ENCODE measurements around the gene MBNL2. TPM values are rescaled to one million over a fixed set of nuclear protein-coding genes. Genes with fewer than 3 reads are reported as not detected.
A peak's percentile ranks its signal among the peaks of the same experiment; 100 is the strongest.

The MBNL2 gene
- total RNA-seq, 1 donor from 2014 or later, result 78.3 TPM

DNA sequence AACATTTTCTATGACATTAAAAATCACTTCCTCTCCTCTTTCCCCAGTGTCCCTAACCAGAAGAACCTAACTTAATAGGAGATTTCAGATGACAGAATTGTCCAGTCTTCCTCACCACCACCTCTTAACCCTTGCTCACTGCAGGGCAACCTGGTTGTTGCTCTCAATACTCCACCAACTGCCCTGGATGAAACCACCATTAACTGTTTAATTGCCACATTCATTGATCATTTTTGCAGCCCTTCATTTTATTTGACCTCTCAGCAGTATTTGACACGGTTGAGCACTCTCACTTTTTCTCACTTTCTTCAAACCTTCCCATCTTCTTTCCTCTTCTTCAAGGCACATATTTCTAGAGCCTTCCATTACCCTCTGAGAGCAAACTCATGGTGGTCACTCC, 84.0 kb downstream of the MBNL2 start:
- no peak for DNase-seq

DNA sequence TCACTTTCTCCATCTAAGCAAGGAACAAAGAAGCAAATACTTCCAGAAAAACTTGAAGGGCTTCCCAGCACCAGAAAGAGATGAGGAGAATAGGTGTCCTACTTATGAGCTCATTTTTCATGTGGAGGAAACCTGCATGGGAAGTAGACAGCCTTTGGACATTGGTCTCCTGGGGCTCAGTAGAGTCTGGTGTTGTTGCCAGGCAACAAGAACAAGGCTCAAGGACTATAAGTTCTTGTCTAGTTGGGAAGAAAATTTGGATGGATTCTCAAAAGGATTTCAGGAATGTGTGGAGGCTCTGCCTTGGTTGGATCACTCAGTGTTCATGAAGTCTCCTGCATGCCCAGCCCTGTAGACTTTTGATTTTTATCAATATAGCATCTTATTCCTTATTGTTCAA, 84.5 kb downstream of the MBNL2 start:
- DNase-seq, result peak; percentile 74

DNA sequence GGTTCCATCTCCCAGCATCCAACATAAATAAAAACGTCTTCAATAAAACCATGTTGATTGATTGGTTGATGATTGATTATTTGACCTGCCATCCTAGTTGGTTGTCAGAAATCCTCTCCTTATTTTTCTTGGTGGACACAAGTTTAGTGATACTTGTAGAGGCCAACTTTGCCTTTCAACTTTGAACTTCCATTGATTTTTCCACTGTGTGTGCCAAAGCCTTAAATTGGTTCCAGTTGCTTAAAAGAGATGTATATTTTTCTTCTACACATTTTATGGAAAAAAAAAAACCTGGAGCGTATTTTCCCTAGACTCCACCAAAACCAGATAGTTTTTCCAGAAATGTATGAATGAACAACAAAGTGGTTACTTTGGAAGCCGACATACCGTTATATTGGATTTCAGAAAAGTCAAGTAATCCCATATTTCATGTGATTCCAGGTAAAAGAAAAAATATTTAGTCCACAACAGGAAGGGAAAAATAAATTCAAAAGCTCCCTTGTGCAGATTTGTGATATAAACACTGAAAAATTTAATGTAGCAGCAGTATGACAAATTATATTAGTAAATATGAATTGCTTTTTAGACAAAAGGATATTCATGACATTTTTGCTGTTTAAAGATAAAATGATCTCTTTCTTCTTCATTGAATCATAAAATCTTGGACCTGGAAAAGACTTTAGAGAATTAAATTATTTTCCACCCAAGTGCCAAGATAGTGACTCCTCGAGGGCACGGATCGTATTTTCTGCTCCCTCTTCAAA, 85.2 kb downstream of the MBNL2 start:
- DNase-seq, result no peak

DNA sequence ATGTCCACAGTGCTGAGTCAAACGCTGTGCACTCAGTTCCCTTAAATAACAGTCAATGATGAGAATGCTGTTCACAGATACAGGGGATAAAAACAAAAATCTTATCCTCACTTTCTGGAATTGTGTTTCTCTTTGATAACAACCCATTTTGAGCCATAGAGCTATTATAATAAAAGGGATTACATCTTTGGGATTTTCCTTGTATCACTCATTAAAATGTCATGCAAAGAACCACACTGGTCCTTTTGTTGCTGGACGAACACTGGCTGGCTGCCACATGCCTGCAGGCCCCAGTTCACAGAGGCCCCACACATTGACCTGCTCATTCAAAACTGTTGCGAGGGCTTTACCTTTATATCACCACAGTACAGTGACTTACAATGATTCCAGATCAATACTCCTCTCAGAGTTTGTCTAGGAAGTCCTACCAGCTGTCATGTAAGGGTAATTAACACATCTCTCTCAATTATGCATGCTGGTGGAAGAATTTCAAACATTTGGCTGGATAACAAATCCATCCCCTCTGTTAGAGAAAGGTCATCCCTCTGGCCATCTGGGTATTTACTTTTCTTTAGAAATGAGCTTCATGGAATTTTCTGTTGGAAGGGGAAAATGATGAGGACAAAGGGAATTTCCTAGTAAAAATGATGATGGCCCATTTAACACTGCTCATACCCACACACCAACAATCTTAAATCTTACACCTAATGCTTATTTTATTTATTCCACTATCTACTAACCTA, 85.9 kb downstream of the MBNL2 start:
- peak; percentile 85 for DNase-seq

DNA sequence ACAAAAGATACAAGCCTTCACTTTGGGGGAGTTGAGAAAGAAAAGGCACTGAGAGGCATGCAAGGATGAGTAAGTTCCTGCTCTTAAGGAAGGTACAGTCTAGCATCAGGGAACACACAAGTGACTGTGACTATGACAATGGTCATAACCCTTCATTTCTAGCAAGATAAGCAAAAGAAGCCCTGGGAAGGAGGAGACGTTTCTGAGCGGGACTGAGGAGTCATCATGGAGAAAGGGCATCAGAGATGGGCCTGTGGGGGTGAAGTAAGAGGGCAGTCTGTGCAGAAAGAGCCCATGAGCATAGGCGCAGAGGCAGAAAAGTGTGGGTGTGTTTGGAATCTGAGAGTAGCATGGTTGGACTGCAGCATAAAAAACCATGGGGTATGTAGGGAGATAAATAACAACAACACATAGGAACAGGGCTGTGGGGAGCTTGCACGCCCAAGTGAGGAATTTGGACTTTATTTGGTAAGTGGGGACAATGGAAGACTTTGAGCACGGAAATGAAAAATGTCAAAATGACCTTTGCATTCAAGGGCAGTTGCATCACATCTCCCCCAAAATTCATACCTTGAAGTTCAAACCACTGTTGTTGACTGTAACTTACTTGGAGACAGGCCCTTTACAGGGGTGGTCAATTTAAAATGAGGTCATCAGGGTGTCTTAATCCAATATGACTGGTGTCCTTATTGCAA, 86.7 kb downstream of the MBNL2 start:
- peak; percentile 44 for DNase-seq

DNA sequence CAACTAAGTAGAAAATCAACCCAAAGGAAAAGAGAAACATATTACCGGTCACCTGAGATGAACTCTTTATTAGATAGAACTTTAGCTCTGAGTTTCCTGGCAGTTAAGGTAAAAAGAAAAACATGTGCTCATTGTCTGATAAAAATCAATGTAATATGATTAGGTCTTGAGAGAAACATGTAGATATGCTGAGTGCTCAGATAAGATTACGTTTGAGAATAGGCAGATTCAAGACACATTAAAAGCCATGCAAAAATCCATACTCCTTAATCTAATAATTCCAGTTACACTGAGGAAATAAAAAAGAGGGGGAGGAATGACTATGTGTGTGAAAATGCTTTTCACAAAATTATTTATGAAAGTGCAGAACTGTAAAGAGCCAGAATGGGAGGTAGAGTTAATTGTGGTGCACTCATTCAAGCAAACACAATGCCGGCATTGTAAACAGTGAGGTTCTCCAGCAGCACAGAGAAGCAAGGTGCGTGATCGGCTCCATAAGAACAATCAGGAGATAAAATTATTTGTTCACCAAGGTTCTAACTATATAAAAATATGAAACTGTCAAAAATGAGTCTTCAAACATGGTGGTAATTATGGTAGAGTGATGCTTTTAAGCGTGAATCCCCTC, 88.8 kb downstream of the MBNL2 start:
- DNase-seq, result no peak

DNA sequence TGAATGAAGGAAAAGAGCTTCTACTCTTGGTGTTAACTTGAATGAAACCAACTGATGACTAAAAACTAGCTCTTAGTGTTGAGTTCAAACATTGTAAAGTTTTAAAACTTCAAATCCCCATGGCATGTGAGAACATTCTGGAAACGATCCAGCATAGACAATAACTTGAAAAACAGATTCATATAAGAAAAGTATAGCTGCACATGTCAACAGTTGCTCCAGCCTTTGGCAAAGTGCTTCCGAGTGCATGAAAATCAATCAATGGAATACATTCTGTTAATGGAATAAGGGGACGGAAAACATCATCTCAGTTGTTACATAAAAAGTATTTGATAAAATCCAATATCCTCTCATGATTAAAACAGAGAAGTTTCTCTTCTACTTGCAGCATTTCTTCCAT, 89.8 kb downstream of the MBNL2 start:
- no peak for DNase-seq

DNA sequence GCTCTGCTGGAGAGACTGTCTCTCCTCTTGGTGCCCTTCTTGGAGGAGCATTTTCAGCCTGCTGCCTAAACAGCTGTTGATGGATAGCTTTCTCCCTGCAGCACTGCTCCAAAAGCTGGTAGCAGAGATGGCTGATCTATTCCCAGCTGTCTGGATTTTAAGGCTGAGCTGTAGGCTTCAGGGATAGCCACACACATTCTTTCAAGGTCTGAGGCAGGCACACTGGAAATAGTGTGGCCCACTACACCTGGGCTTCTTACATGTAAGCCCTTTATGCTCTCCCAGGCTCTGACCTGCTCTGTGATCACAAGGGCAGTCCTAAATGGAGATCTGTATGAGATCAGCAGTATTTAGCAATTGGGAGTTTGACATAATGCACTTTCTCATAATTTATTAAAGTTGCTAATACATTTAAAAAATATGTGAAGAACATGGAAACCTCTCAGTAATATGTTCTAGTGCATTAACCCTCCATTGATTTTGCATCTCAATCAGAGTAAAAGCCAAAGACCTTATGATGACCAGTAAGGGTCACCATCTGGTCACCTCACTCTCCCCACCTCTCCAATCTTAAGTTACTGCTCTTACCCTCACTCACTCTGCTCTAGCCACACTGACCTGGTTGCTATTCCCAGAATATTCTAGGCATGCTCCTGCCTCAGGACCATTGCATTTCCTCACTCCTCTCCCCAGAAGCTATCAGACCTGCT, 91.6 kb downstream of the MBNL2 start:
- no peak for DNase-seq

DNA sequence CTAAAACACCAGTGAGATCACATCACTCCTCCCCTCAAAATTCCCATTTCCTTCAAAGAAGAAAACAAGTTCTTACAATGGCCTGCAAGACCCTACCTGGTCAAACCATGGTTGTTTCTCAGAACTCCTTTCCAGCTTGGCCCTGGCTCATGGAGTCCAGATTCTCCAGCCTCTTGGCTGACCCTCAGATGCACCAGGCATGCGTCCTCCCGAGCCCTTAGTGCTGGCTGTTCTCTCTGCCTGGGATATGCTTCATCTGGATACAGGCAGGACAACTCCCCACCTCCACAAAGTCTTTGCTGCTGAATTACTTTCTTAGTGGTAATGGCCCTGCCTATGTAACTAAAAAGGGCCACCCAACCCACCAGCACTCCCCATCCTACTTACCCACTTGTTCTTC, 94.3 kb downstream of the MBNL2 start:
- no peak for DNase-seq

DNA sequence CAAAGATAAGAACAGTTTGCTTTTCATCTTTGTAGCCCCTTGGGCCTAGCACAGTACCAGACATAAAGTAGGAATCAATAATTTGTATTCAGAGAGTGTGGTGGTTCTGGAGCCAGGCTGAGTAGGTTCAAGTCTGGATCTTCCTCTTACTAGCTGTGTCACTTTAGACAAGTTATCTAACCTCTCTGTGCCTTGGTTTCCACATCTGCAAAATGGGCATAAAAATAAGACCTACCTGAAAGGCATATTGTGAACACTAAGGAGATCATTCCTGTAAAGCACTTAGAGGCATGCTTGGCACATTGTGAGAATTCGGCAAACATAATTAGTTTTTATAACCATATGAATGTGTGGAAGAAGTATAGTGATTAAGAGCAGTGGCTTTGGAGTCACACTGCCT, 95.8 kb downstream of the MBNL2 start:
- DNase-seq, result no peak

DNA sequence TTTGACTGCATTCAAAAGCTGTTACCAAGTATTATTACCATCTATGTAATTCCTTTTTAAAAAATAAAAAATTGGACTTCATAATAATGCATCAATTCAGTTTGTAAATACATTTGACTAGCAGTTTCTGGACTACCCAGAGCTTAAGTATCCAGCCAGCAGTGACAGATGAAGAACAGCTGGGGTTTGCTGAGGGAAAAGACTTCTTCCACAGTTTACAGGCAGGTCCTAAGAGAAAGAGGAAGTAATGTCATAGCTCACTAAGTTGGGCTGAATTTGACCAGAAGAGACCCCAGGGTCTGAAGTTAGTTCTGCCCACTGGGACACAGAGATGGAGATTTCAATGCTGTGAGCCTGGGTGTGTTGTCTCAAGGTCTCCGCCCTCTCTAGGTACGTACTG, 96.4 kb downstream of the MBNL2 start:
- no peak for DNase-seq

DNA sequence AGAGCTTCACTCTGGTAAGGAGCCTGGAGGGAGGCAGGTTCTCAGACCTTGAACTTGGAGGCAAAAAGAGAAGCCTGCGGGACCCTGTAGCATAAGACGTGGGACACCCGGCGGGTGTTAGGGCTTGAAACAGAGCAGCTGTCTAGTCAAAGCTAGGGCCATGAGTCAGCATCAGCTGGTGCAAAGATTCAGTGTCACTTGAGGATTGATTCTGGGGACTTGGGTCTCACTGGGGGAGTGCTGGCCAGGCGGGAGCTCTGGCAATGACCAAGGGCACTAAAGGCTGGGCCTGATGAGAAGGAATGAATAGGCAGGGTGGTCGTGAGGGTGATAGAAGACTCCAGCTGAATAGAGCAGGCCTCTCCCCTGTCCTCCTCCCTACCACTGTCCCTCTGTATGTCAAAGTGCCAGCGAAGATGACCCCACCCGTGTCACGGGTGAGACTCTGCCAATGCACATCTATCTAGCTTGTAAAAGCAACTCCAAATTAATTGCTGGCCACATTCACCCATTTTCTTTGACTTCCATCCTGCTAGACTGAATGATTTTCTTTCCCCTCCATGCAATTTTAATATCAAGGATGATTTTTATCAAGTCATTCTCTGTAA, 97.1 kb downstream of the MBNL2 start:
- no peak for DNase-seq

DNA sequence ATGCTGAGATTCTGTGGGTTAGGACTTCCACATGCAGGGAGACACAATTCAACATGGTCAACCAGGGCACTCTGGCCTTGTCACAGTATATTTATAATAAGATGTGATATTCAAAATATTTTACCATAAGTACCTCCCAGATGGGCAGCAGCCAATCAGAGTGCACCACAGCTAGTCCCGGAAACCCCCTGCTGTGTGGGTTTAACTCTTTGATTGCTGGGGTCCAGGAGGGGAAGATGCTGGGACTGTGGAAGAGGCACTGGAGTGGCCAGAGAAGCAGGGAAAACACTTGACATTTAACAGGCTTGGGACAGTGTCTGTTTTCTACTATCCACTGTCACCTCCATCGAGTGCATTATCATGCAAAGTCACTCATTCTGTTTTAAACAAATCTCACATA, 99.0 kb downstream of the MBNL2 start:
- no peak for DNase-seq

DNA sequence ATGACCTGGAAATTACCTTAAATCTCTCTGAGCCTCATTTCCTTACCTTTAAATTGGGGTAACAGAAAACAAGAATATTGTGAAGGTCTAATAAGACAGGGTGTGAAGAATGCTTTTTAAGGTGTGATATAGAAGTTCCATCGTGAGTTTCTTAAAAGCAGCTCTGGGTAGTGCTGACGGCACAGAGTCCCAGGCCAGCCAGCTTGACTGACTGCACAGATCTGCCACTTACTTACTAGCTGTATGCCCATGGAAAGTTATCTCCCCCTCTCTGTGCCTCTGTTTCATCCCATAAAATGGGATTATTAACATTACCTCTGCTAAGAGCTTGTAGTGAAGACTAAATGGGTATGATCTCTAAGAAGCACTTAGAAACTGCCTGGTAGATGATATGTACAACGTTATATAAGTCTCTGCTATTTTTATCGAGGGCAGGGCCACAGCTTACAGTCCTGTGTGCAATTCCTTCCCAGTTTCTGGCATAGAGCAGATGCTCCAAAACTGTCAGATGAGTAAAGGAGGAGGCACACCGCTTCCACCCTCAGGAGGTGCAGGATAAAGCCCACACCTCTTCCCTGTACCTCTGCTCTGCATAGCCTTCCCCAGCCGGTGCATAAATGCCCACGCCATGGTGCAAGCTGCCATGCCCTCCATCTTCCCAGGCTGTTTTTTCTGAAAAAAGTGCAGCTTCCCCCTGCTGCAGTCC, 99.6 kb downstream of the MBNL2 start:
- DNase-seq, result no peak

DNA sequence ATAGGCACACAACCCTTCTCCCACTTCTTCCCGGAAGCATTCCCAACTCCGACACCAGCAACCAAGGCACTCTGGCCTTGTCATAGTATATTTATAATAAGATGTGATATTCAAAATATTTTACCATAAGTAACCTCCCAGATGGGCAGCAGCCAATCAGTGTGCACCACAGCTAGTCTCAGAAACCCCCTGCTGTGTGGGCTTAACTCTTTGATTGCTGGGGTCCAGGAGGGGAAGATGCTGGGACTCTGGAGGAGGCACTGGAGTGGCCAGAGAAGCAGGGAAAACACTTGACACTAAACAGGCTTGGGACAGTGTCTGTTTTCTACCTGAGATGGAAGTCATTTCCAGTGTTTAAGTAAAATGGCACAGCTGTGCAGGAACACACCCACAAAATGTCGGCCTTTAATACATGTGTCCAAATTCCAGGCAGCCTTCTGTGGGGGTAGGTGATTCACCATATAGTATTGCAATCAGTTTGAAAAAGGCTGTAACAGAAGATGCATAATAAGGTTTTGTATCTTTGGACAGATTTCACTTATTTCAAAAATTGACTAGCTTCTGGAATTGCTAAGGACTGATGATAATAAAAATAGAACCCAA, 100.7 kb downstream of the MBNL2 start:
- no peak for DNase-seq

DNA sequence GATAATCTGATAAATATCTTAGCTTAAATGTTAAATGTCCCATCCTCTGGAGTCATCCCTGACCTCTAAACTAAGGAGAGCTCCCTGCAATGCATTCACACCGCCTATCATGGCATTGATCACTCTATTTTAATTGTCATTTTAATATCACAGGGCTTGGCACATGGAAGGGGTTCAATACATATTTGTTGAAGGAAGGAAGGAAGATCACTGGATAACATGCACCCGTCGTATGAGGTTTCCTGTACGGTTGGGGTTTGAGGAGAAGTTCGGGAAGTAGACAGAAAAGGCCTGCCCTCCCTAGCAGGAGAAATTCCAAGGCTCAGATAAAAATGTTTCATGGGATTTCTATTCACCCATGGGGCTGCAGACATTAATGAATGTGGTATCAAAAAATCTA, 102.0 kb downstream of the MBNL2 start:
- DNase-seq, result no peak

DNA sequence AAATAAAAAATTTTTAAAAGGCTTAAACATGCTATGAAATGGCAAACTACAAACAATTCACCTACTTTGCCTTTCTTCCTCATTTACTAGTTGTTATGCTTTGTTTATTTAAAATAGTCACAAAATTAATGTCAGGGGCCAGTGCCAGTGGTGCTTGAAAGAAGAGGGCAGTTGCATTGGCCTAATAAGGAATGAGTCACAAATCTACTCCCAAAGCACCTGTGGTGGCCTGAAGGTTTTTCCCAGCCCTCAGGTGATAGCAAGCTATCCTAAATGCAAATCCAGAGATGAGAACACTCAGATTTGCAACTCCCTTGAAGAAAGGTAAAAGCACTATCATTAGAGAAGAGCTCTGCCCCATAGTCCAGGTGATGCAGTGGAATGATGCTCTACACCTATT, 103.6 kb downstream of the MBNL2 start:
- DNase-seq, result no peak

DNA sequence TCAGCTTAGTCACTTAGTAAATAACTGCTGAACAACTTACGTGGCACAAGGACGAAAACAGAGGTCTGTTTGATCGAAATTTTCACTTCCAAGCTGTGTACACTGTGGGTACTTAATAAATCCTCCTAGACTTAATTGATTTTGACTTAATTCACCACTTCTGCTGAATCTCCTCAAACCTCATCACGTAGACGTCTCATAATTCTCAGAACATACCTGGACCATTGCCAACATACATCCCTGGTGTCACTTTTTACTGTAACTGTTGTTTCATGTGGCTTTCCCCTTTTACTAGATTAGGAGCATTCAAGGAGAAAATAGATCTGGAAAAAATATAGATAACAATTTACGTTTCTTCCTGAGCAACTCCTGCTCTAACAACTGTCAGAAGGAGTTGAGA, 105.0 kb downstream of the MBNL2 start:
- no peak for DNase-seq

DNA sequence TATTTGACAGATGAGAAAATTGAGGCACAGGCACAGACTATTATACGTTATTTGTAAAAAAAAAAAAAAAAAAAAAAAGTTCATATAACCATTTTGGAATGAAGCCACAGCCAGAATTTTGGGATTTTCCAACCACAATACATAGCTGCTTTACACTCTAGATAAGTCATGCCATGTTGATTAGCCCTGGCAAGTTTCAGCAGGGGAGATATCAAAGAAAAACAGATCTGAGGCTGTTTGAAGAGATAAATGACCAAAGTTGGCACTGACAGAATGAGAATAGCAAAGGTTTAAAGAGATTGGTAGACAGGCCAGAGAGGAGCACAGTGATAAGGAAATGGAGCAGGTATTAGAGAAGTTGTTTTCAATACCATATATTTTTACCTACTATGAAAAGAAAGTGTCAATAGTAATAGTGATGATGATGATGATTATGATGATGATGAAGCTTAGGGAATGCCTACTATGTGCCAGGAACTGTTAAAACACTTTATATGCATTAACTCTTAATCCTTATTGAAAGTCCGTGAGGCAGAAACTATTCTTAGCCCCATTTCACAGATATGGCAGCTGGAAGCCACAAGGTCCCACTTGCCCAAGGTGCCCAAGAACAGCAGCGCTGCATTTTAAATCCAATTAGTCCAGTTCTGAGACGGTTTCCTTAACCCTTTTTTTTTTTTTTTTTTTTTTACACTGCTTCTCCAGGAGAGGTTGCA, 105.5 kb downstream of the MBNL2 start:
- DNase-seq, result peak; percentile 36

DNA sequence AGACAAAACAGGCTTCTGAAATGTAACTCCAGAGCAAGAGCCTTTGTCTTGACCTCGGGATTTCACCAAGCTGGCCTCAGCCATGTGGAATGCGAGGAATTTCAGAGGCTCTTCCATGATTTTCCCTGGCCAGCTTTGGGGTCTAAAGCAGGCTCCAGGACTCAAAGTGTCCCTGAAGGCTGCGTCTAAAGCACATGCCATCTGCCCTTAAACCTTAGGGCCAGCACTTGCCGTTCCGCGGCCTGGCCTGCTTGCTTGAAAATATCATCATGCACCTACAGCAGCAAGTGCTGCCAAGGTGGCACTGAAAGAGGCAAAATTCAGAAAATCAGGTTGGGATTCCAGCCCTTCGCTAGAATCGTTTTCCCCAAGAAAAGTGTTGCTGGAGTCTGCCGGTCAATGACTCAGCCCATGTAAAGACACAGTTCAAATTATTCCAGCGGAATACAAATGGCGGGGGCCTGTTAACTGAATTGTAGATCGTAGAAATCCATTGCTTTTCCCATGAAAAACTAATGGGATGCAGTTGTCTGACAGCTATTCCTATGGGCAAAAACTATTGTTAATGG, 106.2 kb downstream of the MBNL2 start:
- DNase-seq, result peak; percentile 79

Measured in dermis blood vessel endothelial cell (primary cell).